Measurements from ENCODE around the gene CYP20A1. TPM values are rescaled to one million over a fixed set of nuclear protein-coding genes. Genes with fewer than 3 reads are reported as not detected.
"Not testable (repeated sequence)": the region's sequence is repeated elsewhere in the genome, so short reads cannot be mapped to it uniquely, and the experiment has no call there.

CYP20A1 gene
- total RNA-seq, 2 donors from 2014 or later: 16.0 to 18.2 TPM

GRCh38 chr2:203240491-203240890 is 1.7 kb downstream of the CYP20A1 start:
- H3K9ac ChIP-seq (ENCODE audit: low read depth in 2 of 2, low read length in 2 of 2): peak overlapping the region; percentile 2 to 24
- H3K36me3 ChIP-seq: no peaks in the 10 kb centered on the region
- H3K4me3 ChIP-seq: no peak overlapping the region
- DNase-seq: no peak
- H3K27me3 ChIP-seq: no peaks in the 10 kb centered on the region
- intact Hi-C loops (cut with DNase I): no loop called here
- H3K4me1 ChIP-seq: peaks cover 3% of the 10 kb centered on the region
- no peak for TF ChIP-seq CTCF (IDR thresholded peaks at IDR 0.05)
- no peak overlapping the region for H3K27ac ChIP-seq
- no peaks in the 10 kb centered on the region for H3K9me3 ChIP-seq

- Histone ChIP-seq H3K4me1 (peaks cover 3% of the 10 kb centered on the region), H3K4me3 (no peak overlapping the region), H3K9ac (ENCODE audit: low read depth in 2 of 2, low read length in 2 of 2) (no peak overlapping the region), H3K36me3 (no peaks in the 10 kb centered on the region), H3K27ac (no peak overlapping the region), H3K27me3 (no peaks in the 10 kb centered on the region), H3K9me3 (no peaks in the 10 kb centered on the region)
- intact Hi-C loops (cut with DNase I): no loop called here
- DNase-seq: no peak
- TF ChIP-seq CTCF (IDR thresholded peaks at IDR 0.05): no peak
Observed at GRCh38 chr2:203242518-203242917, 3.7 kb downstream of the CYP20A1 start.

GRCh38 chr2:203246646-203247045 is 7.8 kb downstream of the CYP20A1 start:
- H3K9me3 ChIP-seq: no peaks in the 10 kb centered on the region
- H3K9ac ChIP-seq (ENCODE audit: low read depth in 2 of 2, low read length in 2 of 2): no peak overlapping the region
- H3K36me3 ChIP-seq: no peaks in the 10 kb centered on the region
- no peak for DNase-seq
- TF ChIP-seq CTCF (IDR thresholded peaks at IDR 0.05): no peak
- H3K27me3 ChIP-seq: no peaks in the 10 kb centered on the region
- no peak overlapping the region for H3K4me3 ChIP-seq
- no peak overlapping the region for H3K27ac ChIP-seq
- intact Hi-C loops (cut with DNase I): no loop called here
- no peaks in the 10 kb centered on the region for H3K4me1 ChIP-seq

GRCh38 chr2:203252818-203253217 is 14.0 kb downstream of the CYP20A1 start:
- Histone ChIP-seq H3K27me3 (no peaks in the 10 kb centered on the region), H3K9ac (ENCODE audit: low read depth in 2 of 2, low read length in 2 of 2) (no peak overlapping the region), H3K4me3 (no peak overlapping the region), H3K36me3 (no peaks in the 10 kb centered on the region), H3K9me3 (no peaks in the 10 kb centered on the region), H3K4me1 (no peaks in the 10 kb centered on the region), H3K27ac (no peak overlapping the region)
- no peak for TF ChIP-seq CTCF (IDR thresholded peaks at IDR 0.05)
- no peak for DNase-seq
- intact Hi-C loops (cut with DNase I): no loop called here

- H3K4me1 ChIP-seq; H3K27me3 ChIP-seq; H3K9ac ChIP-seq (ENCODE audit: low read depth in 2 of 2, low read length in 2 of 2); H3K9me3 ChIP-seq; intact Hi-C loops (cut with DNase I); H3K27ac ChIP-seq; H3K4me3 ChIP-seq; DNase-seq; H3K36me3 ChIP-seq: not testable (repeated sequence)
Observed at GRCh38 chr2:203253422-203254095, 14.7 kb downstream of the CYP20A1 start.

GRCh38 chr2:203261326-203262159 is 22.7 kb downstream of the CYP20A1 start:
- no peaks in the 10 kb centered on the region for H3K36me3 ChIP-seq
- H3K27ac ChIP-seq: no peak overlapping the region
- H3K4me3 ChIP-seq: no peak overlapping the region
- no peak for DNase-seq
- H3K27me3 ChIP-seq: no peaks in the 10 kb centered on the region
- H3K9me3 ChIP-seq: no peaks in the 10 kb centered on the region
- intact Hi-C loops (cut with DNase I): no loop called here
- no peaks in the 10 kb centered on the region for H3K4me1 ChIP-seq
- no peak for TF ChIP-seq CTCF (IDR thresholded peaks at IDR 0.05)
- no peak overlapping the region for H3K9ac ChIP-seq (ENCODE audit: low read depth in 2 of 2, low read length in 2 of 2)

Measured in colonic mucosa (tissue), 4 donors.